H9 (cell line): ENCODE data around the gene STX11. TPM values are rescaled to one million over a fixed set of nuclear protein-coding genes. Genes with fewer than 3 reads are reported as not detected.

Source experiments
- DNase-seq: peaks from one replicate; pipeline ENCODE4 v3.0.0-alpha.2; 2017
- H2AFZ ChIP-seq: one replicate; pipeline ENCODE4 v1.6.1; 2013; ENCODE audit warnings: mild to moderate bottlenecking, low read length, control low read depth, moderate library complexity
- H2AK5ac ChIP-seq: 2 replicates; pipeline ENCODE4 v1.6.1; 2013; ENCODE audit warnings: low read length, control low read depth, mixed read lengths; ENCODE audit not compliant: insufficient read length
- H2BK120ac ChIP-seq: one replicate; pipeline ENCODE4 v1.6.1; 2013; ENCODE audit warnings: low read depth, mild to moderate bottlenecking, low read length, control low read depth, inconsistent platforms; ENCODE audit not compliant: poor library complexity, severe bottlenecking
- H2BK12ac ChIP-seq: 2 replicates; pipeline ENCODE4 v1.6.1; 2013; ENCODE audit warnings: low read length, control low read depth, mixed read lengths, low read depth; ENCODE audit not compliant: insufficient read length
- H2BK15ac ChIP-seq: 2 replicates; pipeline ENCODE4 v1.6.1; 2013; ENCODE audit warnings: low read depth, low read length, control low read depth
- H2BK20ac ChIP-seq: one replicate; pipeline ENCODE4 v1.6.1; 2013; ENCODE audit warnings: low read depth, mild to moderate bottlenecking, low read length, control low read depth, inconsistent platforms; ENCODE audit not compliant: poor library complexity, severe bottlenecking
- H2BK5ac ChIP-seq: 2 replicates; pipeline ENCODE4 v1.6.1; 2013; ENCODE audit warnings: low read length, control low read depth, mixed read lengths; ENCODE audit not compliant: insufficient read length
- H3K14ac ChIP-seq: 2 replicates; pipeline ENCODE4 v1.6.1; 2013; ENCODE audit warnings: low read length, control low read depth; ENCODE audit not compliant: insufficient read depth
- H3K18ac ChIP-seq: 2 replicates; pipeline ENCODE4 v1.6.1; 2013; ENCODE audit warnings: low read depth, mild to moderate bottlenecking, mixed read lengths, low read length, control low read depth; ENCODE audit not compliant: insufficient read length
- H3K23ac ChIP-seq: 2 replicates; pipeline ENCODE4 v1.6.1; 2013; ENCODE audit warnings: low read length, control low read depth, mixed read lengths, low read depth; ENCODE audit not compliant: insufficient read length
- H3K23me2 ChIP-seq: 2 replicates; pipeline ENCODE4 v1.6.1; 2013; ENCODE audit warnings: low read depth, mild to moderate bottlenecking, mixed read lengths, low read length, control low read depth; ENCODE audit not compliant: insufficient read length, poor library complexity, severe bottlenecking
- H3K27ac ChIP-seq: 2 replicates; pipeline ENCODE4 v1.5.1; 2013; ENCODE audit warnings: low read length, control low read depth, mixed read lengths, low read depth; ENCODE audit not compliant: insufficient read length
- H3K27me3 ChIP-seq: 2 replicates; pipeline ENCODE4 v1.6.1; 2013; ENCODE audit warnings: low read length, control low read depth, inconsistent platforms; ENCODE audit not compliant: insufficient read depth
- H3K4ac ChIP-seq: 2 replicates; pipeline ENCODE4 v1.6.1; 2013; ENCODE audit warnings: low read depth, mild to moderate bottlenecking, control low read depth, inconsistent platforms, low read length, moderate library complexity
- H3K4me1 ChIP-seq: 2 replicates; pipeline ENCODE4 v1.6.1; 2013; ENCODE audit warnings: low read length, control low read depth, inconsistent platforms; ENCODE audit not compliant: insufficient read depth
- H3K4me2 ChIP-seq: 2 replicates; pipeline ENCODE4 v1.6.1; 2013; ENCODE audit warnings: low read length, control low read depth, mixed read lengths; ENCODE audit not compliant: insufficient read length, insufficient read depth
- H3K56ac ChIP-seq: 2 replicates; pipeline ENCODE4 v1.6.1; 2013; ENCODE audit warnings: low read depth, mild to moderate bottlenecking, mixed read lengths, low read length, control low read depth; ENCODE audit not compliant: insufficient read length
- H3K79me1 ChIP-seq: 2 replicates; pipeline ENCODE4 v1.6.1; 2013; ENCODE audit warnings: low read depth, mild to moderate bottlenecking, moderate library complexity, low read length, control low read depth, inconsistent platforms; ENCODE audit not compliant: insufficient read depth, poor library complexity, severe bottlenecking
- H3K79me2 ChIP-seq: 2 replicates; pipeline ENCODE4 v1.6.1; 2013; ENCODE audit warnings: low read length, control low read depth, inconsistent platforms; ENCODE audit not compliant: insufficient read depth
- H3K9ac ChIP-seq: 2 replicates; pipeline ENCODE4 v1.6.1; 2013; ENCODE audit warnings: low read length, control low read depth, mixed read lengths; ENCODE audit not compliant: insufficient read length; ENCODE audit errors: extremely low read depth
- H3K9me3 ChIP-seq: one replicate; pipeline ENCODE4 v1.6.1; 2013; ENCODE audit warnings: low read depth, low read length, inconsistent platforms; ENCODE audit not compliant: control insufficient read depth
- H3T11ph ChIP-seq: one replicate; pipeline ENCODE4 v1.6.1; 2013; ENCODE audit warnings: mild to moderate bottlenecking, low read length, control low read depth, inconsistent platforms
- H4K20me1 ChIP-seq: one replicate; pipeline ENCODE4 v1.6.1; 2013; ENCODE audit not compliant: control insufficient read depth, insufficient read length, insufficient read depth
- H4K5ac ChIP-seq: 2 replicates; pipeline ENCODE4 v1.6.1; 2013; ENCODE audit warnings: low read depth, mild to moderate bottlenecking, mixed read lengths, low read length, control low read depth; ENCODE audit not compliant: insufficient read length
- H4K8ac ChIP-seq: replicated peaks from 2 replicates; pipeline ENCODE4 v1.6.1; 2013; ENCODE audit warnings: low read length, control low read depth, mixed read lengths, low read depth; ENCODE audit not compliant: insufficient read length
- H4K91ac ChIP-seq: 2 replicates; pipeline ENCODE4 v1.6.1; 2013; ENCODE audit warnings: low read depth, mild to moderate bottlenecking, moderate library complexity, mixed read lengths, low read length, control low read depth; ENCODE audit not compliant: insufficient read length
- H3K27ac Mint-ChIP-seq, 3 experiments: 2 replicates in 2 of 3; 3 replicates in 1 of 3; pipeline ENCODE4 v1.8.0; 2020 to 2021; ENCODE audit warnings: mixed read lengths in 3 of 3, mild to moderate bottlenecking in 1 of 3, moderate library complexity in 1 of 3
- H3K27me3 Mint-ChIP-seq: 2 replicates; pipeline ENCODE4 v1.8.0; 2021; ENCODE audit warnings: low read depth, mild to moderate bottlenecking, moderate library complexity, mixed read lengths
- H3K36me3 Mint-ChIP-seq, 3 experiments: 2 replicates in 2 of 3; 3 replicates in 1 of 3; pipeline ENCODE4 v1.8.0; 2020 to 2021; ENCODE audit warnings: low read depth in 3 of 3, mixed read lengths in 3 of 3; ENCODE audit not compliant: insufficient read depth in 1 of 3
- H3K4me1 Mint-ChIP-seq, 2 experiments: 2 replicates each; pipeline ENCODE4 v1.8.0; 2020; ENCODE audit warnings: mixed read lengths in 2 of 2
- H3K4me3 Mint-ChIP-seq, 2 experiments: 2 replicates in 1 of 2; 3 replicates in 1 of 2; pipeline ENCODE4 v1.8.0; 2020 to 2021; ENCODE audit warnings: mild to moderate bottlenecking in 2 of 2, mixed read lengths in 2 of 2, moderate library complexity in 1 of 2
- H3K9me3 Mint-ChIP-seq, 2 experiments: 2 replicates in 1 of 2; 3 replicates in 1 of 2; pipeline ENCODE4 v1.8.0; 2020; ENCODE audit warnings: mild to moderate bottlenecking in 2 of 2, mixed read lengths in 2 of 2, moderate library complexity in 1 of 2
- WGBS: extraction: QIAGEN DNeasy Blood & Tissue Kit; methylation state at CpG from one replicate; pipeline ENCODE4 v1.1.7; 2013; ENCODE audit warnings: missing lambda C conversion rate, low lambda C conversion rate, mixed read lengths; ENCODE audit not compliant: insufficient read length; ENCODE audit errors: extremely low coverage; 5-methylcytosine and 5-hydroxymethylcytosine counted together
- total RNA-seq: library from RNA; stranded (reverse); gene quantifications from 2 replicates; pipeline ENCODE4 v1.2.1, GENCODE V29; 2021
- TF ChIP-seq, protein P1 (sequence below): fragments of 200-600 bp; sonication (generic); conservative IDR thresholded peaks from 3 replicates; pipeline ENCODE4 v1.8.0; 2021; ENCODE audit warnings: antibody characterized with exemption, mild to moderate bottlenecking

STX11 gene
- total RNA-seq, 1 experiment from 2014 or later: 0.22 TPM

DNA sequence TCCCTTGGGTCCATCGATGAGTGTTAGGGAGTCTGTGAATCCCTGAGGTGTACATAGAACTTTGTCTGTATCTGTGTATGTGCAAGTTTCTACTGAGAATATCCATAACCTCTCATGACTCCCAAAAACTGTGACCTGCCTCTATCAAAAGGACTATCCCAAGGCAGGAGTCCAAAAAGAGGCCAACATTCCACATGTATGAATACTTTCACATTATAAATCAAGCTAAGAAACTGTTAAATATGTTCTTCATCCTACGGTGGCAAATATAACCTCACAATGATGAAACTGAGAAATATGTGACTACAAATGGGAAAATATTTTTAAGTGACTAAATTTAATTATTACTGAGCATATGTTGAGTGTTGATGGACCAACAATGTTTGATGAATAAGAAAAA, 16.1 kb upstream of the STX11 start:
- WGBS: no CpG with 5 or more reads among the region's 2 CpGs
- TF ChIP-seq, protein P1, sequence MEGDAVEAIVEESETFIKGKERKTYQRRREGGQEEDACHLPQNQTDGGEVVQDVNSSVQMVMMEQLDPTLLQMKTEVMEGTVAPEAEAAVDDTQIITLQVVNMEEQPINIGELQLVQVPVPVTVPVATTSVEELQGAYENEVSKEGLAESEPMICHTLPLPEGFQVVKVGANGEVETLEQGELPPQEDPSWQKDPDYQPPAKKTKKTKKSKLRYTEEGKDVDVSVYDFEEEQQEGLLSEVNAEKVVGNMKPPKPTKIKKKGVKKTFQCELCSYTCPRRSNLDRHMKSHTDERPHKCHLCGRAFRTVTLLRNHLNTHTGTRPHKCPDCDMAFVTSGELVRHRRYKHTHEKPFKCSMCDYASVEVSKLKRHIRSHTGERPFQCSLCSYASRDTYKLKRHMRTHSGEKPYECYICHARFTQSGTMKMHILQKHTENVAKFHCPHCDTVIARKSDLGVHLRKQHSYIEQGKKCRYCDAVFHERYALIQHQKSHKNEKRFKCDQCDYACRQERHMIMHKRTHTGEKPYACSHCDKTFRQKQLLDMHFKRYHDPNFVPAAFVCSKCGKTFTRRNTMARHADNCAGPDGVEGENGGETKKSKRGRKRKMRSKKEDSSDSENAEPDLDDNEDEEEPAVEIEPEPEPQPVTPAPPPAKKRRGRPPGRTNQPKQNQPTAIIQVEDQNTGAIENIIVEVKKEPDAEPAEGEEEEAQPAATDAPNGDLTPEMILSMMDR: no peak

More for the DNA sequence above, 16.1 kb upstream of the STX11 start:
- no peak overlapping the region for H3K56ac ChIP-seq
- H4K5ac ChIP-seq: no peak overlapping the region
- Mint-ChIP-seq H3K4me1 (no peaks in the 10 kb centered on the region), H3K27me3 (peaks cover 4% of the 10 kb centered on the region), H3K4me3 (no peak overlapping the region), H3K36me3 (no peaks in the 10 kb centered on the region), H3K27ac (no peak overlapping the region), H3K9me3 (no peaks in the 10 kb centered on the region)
- no peak overlapping the region for H2BK12ac ChIP-seq
- no peaks in the 10 kb centered on the region for H4K20me1 ChIP-seq
- H2BK5ac ChIP-seq: no peak overlapping the region
- H3K79me1 ChIP-seq: no peaks in the 10 kb centered on the region
- no peak overlapping the region for H3K23ac ChIP-seq
- no peak overlapping the region for H2AFZ ChIP-seq
- no peak overlapping the region for H4K8ac ChIP-seq
- no peak overlapping the region for H3K4ac ChIP-seq
- no peaks in the 10 kb centered on the region for H3K27me3 ChIP-seq
- H3K9me3 ChIP-seq: no peaks in the 10 kb centered on the region
- no peak overlapping the region for H2AK5ac ChIP-seq
- no peak overlapping the region for H2BK120ac ChIP-seq
- no peak overlapping the region for H3K27ac ChIP-seq
- DNase-seq: no peak
- no peak overlapping the region for H3K18ac ChIP-seq
- H4K91ac ChIP-seq: no peak overlapping the region
- no peaks in the 10 kb centered on the region for H3K23me2 ChIP-seq
- no peaks in the 10 kb centered on the region for H3K4me1 ChIP-seq
- no peak overlapping the region for H2BK15ac ChIP-seq
- H3K14ac ChIP-seq: no peak overlapping the region
- no peak overlapping the region for H3K9ac ChIP-seq
- no peak overlapping the region for H3T11ph ChIP-seq
- no peaks in the 10 kb centered on the region for H3K79me2 ChIP-seq
- H2BK20ac ChIP-seq: no peak overlapping the region
- no peak overlapping the region for H3K4me2 ChIP-seq
